MCF 10A (cell line): Measurements from ENCODE around the gene ADGRL3. TPM values are rescaled to one million over a fixed set of nuclear protein-coding genes. Genes with fewer than 3 reads are reported as not detected.

Experiments
- BruUV-seq: library from RNA; stranded (reverse); fragments of 400-500 nt; replicated peaks from 2 replicates; lab custom pipeline; 2021; lab: Mats Ljungman, UMichigan
- CTCF ChIA-PET: fragments of 300-600 bp; sonication (Branson Sonifier 250); formaldehyde crosslinking; extraction: SDS; loops from one replicate; lab custom pipeline; 2021; ENCODE audit warnings: antibody characterized with exemption, inconsistent platforms; lab: Yijun Ruan, JAX
- POLR2A ChIA-PET: fragments of 300-600, 350-650 bp; sonication (Branson Sonifier 250); formaldehyde crosslinking; extraction: SDS; loops from one replicate; lab custom pipeline; 2020; ENCODE audit warnings: antibody characterized with exemption, inconsistent platforms; lab: Yijun Ruan, JAX
- DNase-seq: peaks from one replicate; pipeline ENCODE4 v3.0.0-alpha.2; 2018; ENCODE audit not compliant: unreplicated experiment
- H3K27ac Mint-ChIP-seq: one replicate; pipeline ENCODE4 v1.8.0; 2022; ENCODE audit warnings: mild to moderate bottlenecking, low read depth, mixed read lengths; ENCODE audit not compliant: unreplicated experiment
- H3K27me3 Mint-ChIP-seq: one replicate; pipeline ENCODE4 v1.8.0; 2022; ENCODE audit warnings: mixed read lengths; ENCODE audit not compliant: insufficient read depth, unreplicated experiment
- H3K36me3 Mint-ChIP-seq: one replicate; pipeline ENCODE4 v1.8.0; 2022; ENCODE audit warnings: mild to moderate bottlenecking, moderate library complexity, mixed read lengths; ENCODE audit not compliant: insufficient read depth, unreplicated experiment
- H3K4me1 Mint-ChIP-seq: one replicate; pipeline ENCODE4 v1.8.0; 2022; ENCODE audit warnings: mixed read lengths; ENCODE audit not compliant: insufficient read depth, unreplicated experiment
- H3K4me3 Mint-ChIP-seq: one replicate; pipeline ENCODE4 v1.8.0; 2022; ENCODE audit warnings: mild to moderate bottlenecking, moderate library complexity, mixed read lengths; ENCODE audit not compliant: unreplicated experiment
- H3K9me3 Mint-ChIP-seq: one replicate; pipeline ENCODE4 v1.8.0; 2022; ENCODE audit warnings: mixed read lengths; ENCODE audit not compliant: unreplicated experiment
- CTCF ChIP-seq: fragments of 200-600 bp; IDR thresholded peaks from one replicate; pipeline ENCODE4 v1.8.0; 2022; ENCODE audit warnings: antibody characterized with exemption, mild to moderate bottlenecking; ENCODE audit not compliant: unreplicated experiment
- intact Hi-C: fragments of 100-400 bp; cut with micrococcal nuclease; formaldehyde crosslinking; loops from 2 replicates; pipeline ENCODE4 v1.14.1; 2022
- total RNA-seq: library from RNA; stranded (reverse); gene quantifications from 2 replicates; pipeline ENCODE4 v1.2.3, GENCODE V29; 2022

The ADGRL3 gene
- total RNA-seq, 1 experiment from 2014 or later = 3.6 TPM

DNA sequence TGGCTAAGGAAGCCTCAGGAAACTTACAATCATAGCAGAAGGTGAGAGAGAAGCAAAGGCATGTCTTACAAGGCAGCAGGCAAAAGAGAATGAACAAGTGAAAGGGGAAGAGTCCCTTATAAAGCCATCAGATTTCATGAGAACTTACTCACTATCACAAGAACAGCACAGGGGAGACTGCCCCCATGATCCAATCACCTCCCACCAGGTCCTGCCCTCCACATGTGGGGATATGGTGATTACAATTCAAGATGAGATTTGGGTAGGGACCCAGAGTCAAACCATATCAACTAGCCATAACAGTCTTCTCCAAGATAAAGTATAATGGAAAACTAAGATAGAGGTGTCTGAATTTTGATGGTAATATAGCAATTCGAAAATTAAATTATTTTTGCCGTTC, 534.3 kb downstream of the ADGRL3 start:
- BruUV-seq = no TSS peak
- Mint-ChIP-seq H3K36me3 (no peaks in the 10 kb centered on the region), H3K4me3 (no peak overlapping the region), H3K4me1 (no peaks in the 10 kb centered on the region), H3K9me3 (no peaks in the 10 kb centered on the region), H3K27me3 (no peaks in the 10 kb centered on the region), H3K27ac (no peak overlapping the region)
- POLR2A ChIA-PET = no interaction called here
- no peak for DNase-seq
- intact Hi-C loops = no loop called here
- CTCF ChIA-PET = no interaction called here
- TF ChIP-seq CTCF = no peak

DNA sequence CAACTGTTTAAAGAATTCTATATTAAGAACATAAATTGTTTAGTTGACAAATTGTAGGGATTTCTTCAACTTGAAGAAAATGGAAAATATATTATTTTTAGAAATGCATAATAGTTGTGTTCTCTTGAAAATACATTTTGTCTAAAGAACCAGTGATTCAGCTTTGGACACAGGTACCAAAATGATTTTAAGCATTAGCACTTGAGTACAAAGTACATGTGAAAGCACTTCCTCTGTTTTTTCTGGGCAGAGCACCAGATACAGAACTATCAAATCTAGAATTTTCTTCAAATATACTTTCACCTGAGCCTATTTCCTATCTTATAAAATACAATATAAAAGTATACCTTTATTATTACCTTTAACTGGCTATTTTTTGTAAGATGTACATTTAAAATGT, 539.8 kb downstream of the ADGRL3 start:
- POLR2A ChIA-PET = no interaction called here

GRCh38 chr4:61740886-61741285, 540.8 kb downstream of the ADGRL3 start:
- CTCF ChIA-PET = interaction anchor here (0.6 to 1.6 kb wide), 4 partner anchors 19 to 190 kb away, joined by 3 to 4 read pairs (median 4); no protein-coding TSS in a partner anchor
- no TSS peak for BruUV-seq
- Mint-ChIP-seq H3K9me3 (no peaks in the 10 kb centered on the region), H3K4me1 (no peaks in the 10 kb centered on the region), H3K4me3 (no peak overlapping the region), H3K36me3 (no peaks in the 10 kb centered on the region), H3K27me3 (no peaks in the 10 kb centered on the region), H3K27ac (no peak overlapping the region)
- no peak for DNase-seq
- POLR2A ChIA-PET = interaction anchor here (0.6 kb wide), 1 partner anchor 903 kb away, joined by 3 read pairs; no protein-coding TSS in a partner anchor
- intact Hi-C loops = loop anchor here (5.0 kb wide), 1 partner anchor 901 kb away; no protein-coding TSS in a partner anchor
- TF ChIP-seq CTCF = no peak

More for the DNA sequence above, 539.8 kb downstream of the ADGRL3 start:
- no peak overlapping the region for H3K27ac Mint-ChIP-seq
- no peaks in the 10 kb centered on the region for H3K36me3 Mint-ChIP-seq
- no peak overlapping the region for H3K4me3 Mint-ChIP-seq
- intact Hi-C loops = loop anchor here (5.0 kb wide), 1 partner anchor 902 kb away; no protein-coding TSS in a partner anchor
- CTCF ChIA-PET = no interaction called here
- H3K9me3 Mint-ChIP-seq = no peaks in the 10 kb centered on the region
- no peaks in the 10 kb centered on the region for H3K27me3 Mint-ChIP-seq
- no peaks in the 10 kb centered on the region for H3K4me1 Mint-ChIP-seq
- TF ChIP-seq CTCF = no peak
- no peak for DNase-seq
- no TSS peak for BruUV-seq

DNA sequence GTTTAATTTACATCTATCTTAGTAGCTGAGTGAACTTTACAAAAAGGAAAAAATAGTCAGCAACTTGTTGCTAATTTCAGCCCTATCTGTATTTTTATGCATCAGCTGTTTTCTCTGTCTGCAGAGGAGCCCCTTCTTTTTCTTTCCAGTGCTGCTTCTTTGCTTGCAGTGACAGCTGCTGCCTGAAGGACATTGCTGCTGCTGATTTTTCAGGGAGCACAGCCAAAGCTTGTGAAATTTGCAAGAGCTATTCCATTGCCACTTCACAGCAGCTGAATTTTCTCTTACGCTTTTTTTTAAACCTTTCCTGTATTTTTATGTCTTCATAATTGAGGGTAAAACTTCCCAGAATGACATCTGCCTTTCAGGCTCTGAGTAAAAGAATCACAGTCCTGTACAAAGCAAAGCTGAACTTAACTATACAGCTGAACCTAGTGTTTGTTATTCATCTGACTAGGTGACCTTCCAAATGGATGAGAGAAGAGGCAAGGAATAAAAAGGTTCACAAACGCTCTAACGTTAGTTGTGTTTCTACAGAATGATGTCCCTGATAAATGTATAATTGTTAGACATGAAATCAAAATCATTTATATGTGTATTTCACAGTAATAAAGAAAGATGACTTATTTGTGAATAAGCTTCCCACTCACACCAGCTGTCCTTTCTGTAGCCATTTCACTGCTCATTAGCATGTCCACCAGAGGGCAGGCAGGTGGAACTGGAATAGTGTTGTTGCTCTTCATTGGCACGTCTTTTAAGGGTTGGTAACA, 541.4 kb downstream of the ADGRL3 start:
- Mint-ChIP-seq H3K4me3 (no peak overlapping the region), H3K4me1 (no peaks in the 10 kb centered on the region), H3K9me3 (no peaks in the 10 kb centered on the region), H3K27ac (no peak overlapping the region), H3K36me3 (no peaks in the 10 kb centered on the region), H3K27me3 (no peaks in the 10 kb centered on the region)
- no TSS peak for BruUV-seq
- intact Hi-C loops = loop anchor here (5.0 kb wide), 1 partner anchor 901 kb away; no protein-coding TSS in a partner anchor
- ChIA-PET CTCF (interaction anchor here (0.7 to 1.6 kb wide), 5 partner anchors 18 to 651 kb away, joined by 3 to 4 read pairs (median 3); no protein-coding TSS in a partner anchor), POLR2A (interaction anchor here (0.6 kb wide), 1 partner anchor 902 kb away, joined by 3 read pairs; no protein-coding TSS in a partner anchor)
- peak; percentile 44 for DNase-seq
- no peak for TF ChIP-seq CTCF
